ENCODE data around the gene FGF7.

DNA sequence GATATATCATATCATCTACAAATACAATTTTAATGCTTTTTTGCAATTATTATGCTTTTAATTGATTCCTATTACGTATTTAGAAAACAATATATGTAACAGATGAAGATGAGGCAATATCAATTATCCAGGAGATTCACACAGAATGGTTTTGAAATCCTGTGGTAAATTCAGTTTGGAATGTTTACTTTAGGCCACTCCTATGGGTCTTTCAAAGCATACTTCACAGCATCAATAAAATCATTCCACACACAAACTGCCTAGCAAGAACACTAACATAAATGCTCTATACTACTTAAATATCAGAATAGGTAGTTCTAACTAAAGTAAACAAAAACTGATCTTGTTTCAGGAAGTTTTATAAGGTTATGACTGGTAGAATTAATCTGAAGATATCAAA is 107.0 kb downstream of the FGF7 start:
- TF ChIP-seq, protein P1, sequence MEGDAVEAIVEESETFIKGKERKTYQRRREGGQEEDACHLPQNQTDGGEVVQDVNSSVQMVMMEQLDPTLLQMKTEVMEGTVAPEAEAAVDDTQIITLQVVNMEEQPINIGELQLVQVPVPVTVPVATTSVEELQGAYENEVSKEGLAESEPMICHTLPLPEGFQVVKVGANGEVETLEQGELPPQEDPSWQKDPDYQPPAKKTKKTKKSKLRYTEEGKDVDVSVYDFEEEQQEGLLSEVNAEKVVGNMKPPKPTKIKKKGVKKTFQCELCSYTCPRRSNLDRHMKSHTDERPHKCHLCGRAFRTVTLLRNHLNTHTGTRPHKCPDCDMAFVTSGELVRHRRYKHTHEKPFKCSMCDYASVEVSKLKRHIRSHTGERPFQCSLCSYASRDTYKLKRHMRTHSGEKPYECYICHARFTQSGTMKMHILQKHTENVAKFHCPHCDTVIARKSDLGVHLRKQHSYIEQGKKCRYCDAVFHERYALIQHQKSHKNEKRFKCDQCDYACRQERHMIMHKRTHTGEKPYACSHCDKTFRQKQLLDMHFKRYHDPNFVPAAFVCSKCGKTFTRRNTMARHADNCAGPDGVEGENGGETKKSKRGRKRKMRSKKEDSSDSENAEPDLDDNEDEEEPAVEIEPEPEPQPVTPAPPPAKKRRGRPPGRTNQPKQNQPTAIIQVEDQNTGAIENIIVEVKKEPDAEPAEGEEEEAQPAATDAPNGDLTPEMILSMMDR (IDR thresholded peaks at IDR 0.05) = no peak
- no peak for TF ChIP-seq POLR2AphosphoS5 (IDR thresholded peaks at IDR 0.05)
